Measurements from ENCODE around the gene CCDC28A. TPM values are rescaled to one million over a fixed set of nuclear protein-coding genes. Genes with fewer than 3 reads are reported as not detected.

The CCDC28A gene
- total RNA-seq, 1 donor from 2014 or later, result 14.0 TPM

DNA sequence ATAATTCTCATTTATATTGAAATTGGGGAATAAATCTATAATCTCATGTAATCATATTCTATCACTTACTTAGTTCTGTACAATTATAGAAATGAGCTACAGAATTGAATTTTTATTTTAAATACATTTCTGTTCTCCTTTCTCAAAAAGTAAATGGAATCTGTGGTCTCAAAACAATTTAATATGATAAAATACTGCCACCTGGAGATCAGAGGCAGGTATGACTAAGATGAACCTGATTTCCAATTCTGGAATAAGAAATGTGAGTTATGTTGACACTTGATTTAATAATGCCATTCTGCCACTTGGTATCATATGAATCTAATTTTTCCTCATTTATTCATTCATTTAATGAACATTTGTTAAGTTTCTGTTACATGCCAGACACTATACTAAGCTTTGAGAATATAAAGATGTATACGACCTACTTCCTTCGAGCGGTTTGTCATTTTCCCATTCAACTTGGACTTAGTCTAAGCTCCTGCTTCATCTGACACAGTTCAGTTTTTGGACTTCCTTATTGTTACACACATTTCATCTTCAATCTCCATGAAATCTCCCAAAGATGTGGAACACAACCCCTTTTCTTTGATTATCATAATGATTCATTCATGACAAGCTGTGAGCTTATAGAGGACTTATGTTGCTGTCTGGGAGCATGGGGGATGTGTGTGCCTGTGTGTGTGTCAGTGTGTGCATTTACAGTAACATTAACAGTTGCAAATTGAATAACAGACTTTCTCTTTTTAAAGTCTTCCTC is 7.5 kb upstream of the CCDC28A start:
- Mint-ChIP-seq H3K4me3 (no peak overlapping the region), H3K27ac (no peak overlapping the region), H3K9me3 (no peaks in the 10 kb centered on the region), H3K36me3 (ENCODE audit: low read depth) (no peaks in the 10 kb centered on the region), H3K27me3 (no peaks in the 10 kb centered on the region), H3K4me1 (peaks cover 10% of the 10 kb centered on the region)
- ATAC-seq (ENCODE audit: low read depth), result no peak
- intact Hi-C loops (cut with micrococcal nuclease), result loop anchor here (1.0 to 5.0 kb wide), 5 partner anchors 74 to 650 kb away; no protein-coding TSS in a partner anchor
- TF ChIP-seq, protein P1, sequence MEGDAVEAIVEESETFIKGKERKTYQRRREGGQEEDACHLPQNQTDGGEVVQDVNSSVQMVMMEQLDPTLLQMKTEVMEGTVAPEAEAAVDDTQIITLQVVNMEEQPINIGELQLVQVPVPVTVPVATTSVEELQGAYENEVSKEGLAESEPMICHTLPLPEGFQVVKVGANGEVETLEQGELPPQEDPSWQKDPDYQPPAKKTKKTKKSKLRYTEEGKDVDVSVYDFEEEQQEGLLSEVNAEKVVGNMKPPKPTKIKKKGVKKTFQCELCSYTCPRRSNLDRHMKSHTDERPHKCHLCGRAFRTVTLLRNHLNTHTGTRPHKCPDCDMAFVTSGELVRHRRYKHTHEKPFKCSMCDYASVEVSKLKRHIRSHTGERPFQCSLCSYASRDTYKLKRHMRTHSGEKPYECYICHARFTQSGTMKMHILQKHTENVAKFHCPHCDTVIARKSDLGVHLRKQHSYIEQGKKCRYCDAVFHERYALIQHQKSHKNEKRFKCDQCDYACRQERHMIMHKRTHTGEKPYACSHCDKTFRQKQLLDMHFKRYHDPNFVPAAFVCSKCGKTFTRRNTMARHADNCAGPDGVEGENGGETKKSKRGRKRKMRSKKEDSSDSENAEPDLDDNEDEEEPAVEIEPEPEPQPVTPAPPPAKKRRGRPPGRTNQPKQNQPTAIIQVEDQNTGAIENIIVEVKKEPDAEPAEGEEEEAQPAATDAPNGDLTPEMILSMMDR (IDR thresholded peaks at IDR 0.05), result peak; percentile 64
- CTCF ChIA-PET, result interaction anchor here (0.6 to 7.1 kb wide), 11 partner anchors 10 to 649 kb away, joined by 3 to 85 read pairs (median 3); no protein-coding TSS in a partner anchor
- POLR2A ChIA-PET, result no interaction called here
- no peak for DNase-seq

DNA sequence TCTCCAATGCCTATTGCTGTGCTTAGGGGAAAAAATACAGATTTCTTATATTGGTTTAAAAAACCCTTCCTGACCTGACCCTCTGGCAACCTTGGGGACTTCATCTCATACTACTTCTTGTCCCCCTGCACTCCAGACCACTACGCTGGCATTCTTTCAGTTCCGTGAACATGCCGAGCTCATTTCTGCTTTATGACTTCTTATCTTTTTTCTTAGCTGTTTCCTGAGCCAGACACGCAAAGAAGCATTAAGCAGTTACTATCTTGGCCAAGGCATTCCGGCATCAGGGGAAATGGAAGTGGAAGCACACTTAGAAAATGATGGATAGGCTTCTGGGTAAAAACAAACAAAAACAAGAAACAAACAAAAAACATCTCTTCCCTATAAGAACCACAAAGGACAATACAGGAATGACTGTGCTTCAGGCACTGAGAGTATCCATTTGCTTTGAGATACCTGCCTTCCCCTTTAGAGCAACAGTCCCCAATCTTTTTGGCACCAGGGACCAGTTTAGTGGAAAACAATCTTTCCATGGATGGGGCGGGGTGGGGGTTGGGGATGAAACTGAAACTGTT is 4.4 kb upstream of the CCDC28A start:
- H3K27ac Mint-ChIP-seq, result peak overlapping the region; percentile 46
- ATAC-seq (ENCODE audit: low read depth) (no peak), DNase-seq (no peak)
- H3K4me1 Mint-ChIP-seq, result peaks cover 26% of the 10 kb centered on the region
- ChIA-PET CTCF (interaction anchor here (0.7 to 2.1 kb wide), 6 partner anchors 77 to 653 kb away, joined by 3 to 11 read pairs (median 4); no protein-coding TSS in a partner anchor), POLR2A (no interaction called here)
- H3K27me3 Mint-ChIP-seq, result no peaks in the 10 kb centered on the region
- no peak overlapping the region for H3K4me3 Mint-ChIP-seq
- intact Hi-C loops (cut with micrococcal nuclease), result loop anchor here (5.0 kb wide), 1 partner anchor 252 kb away; no protein-coding TSS in a partner anchor
- TF ChIP-seq, protein P1 (IDR thresholded peaks at IDR 0.05), result no peak
- H3K9me3 Mint-ChIP-seq, result no peaks in the 10 kb centered on the region
- H3K36me3 Mint-ChIP-seq (ENCODE audit: low read depth), result peaks cover 10% of the 10 kb centered on the region

DNA sequence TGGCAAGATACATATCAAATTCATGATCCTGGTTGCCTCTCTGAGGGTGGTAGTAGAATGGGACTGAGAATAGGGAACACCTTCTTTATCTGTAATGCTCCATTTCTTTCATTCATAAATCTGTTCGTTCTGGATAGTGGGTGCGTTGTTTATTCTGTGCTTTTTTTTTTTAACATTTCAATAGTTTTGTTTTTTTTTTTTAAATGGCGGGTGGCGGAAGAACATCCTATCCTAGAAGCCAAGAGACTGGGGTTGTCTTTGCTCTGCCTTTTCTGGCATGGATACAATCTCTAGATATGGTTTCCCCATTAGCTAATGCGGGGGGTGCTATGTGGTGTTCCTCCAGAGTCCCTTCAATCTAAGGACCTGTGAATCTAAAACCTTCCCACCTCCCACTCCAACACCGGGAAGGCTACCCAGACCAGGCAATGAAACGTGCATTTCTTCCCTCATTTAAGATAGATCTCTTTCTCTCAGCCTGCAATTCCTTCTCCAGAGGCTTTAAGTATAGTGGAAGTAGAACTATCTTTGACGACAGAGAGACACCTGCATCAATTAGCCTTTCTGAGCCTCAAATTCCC is 883 bp upstream of the CCDC28A start:
- intact Hi-C loops (cut with micrococcal nuclease), result loop anchor here (1.0 to 5.0 kb wide), 8 partner anchors 216 to 665 kb away; partner anchors contain the start of genes ARFGEF3, CITED2, HEBP2 and HECA
- ATAC-seq (ENCODE audit: low read depth) (no peak), DNase-seq (no peak)
- Mint-ChIP-seq H3K27me3 (no peaks in the 10 kb centered on the region), H3K4me3 (peak overlapping the region; percentile 100), H3K36me3 (ENCODE audit: low read depth) (peaks cover 19% of the 10 kb centered on the region), H3K27ac (peak overlapping the region; percentile 100), H3K4me1 (peaks cover 28% of the 10 kb centered on the region), H3K9me3 (no peaks in the 10 kb centered on the region)
- POLR2A ChIA-PET, result interaction anchor here (0.5 to 1.7 kb wide), 9 partner anchors 81 to 602 kb away, joined by 3 to 19 read pairs (median 5); partner anchors contain the start of genes ABRACL, CITED2, HEBP2 and TXLNB
- TF ChIP-seq, protein P1 (IDR thresholded peaks at IDR 0.05), result no peak
- CTCF ChIA-PET, result interaction anchor here (1.0 to 2.0 kb wide), 4 partner anchors 80 to 657 kb away, joined by 3 to 6 read pairs (median 6); no protein-coding TSS in a partner anchor

DNA sequence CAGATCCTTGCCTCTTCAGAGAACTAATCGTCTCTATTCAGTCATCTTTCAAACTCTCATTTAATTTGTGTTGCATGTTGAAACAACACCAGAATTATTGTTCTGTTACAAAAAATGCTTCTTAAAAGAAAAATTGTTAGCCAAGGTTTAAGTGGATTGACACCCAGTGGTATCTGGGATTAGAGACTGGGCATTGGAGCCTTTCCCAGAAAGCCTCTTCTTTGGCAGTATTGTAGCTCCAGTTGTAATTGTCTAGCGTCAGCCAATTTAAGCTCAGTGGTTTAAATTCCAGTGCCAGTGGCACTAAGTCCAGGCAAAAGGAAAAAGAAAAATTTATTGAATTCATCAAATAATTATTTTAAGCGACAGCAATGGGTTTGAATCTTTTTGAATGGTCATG is 801 bp downstream of the CCDC28A start:
- intact Hi-C loops (cut with micrococcal nuclease), result loop anchor here (5.0 kb wide), 2 partner anchors 612 to 667 kb away; partner anchors contain the start of genes ARFGEF3 and PERP
- POLR2A ChIA-PET, result interaction anchor here (1.7 kb wide), 1 partner anchor 182 kb away, joined by 5 read pairs; no protein-coding TSS in a partner anchor
- Mint-ChIP-seq H3K9me3 (no peaks in the 10 kb centered on the region), H3K4me3 (peak overlapping the region; percentile 100), H3K27ac (peak overlapping the region; percentile 100), H3K4me1 (peaks cover 20% of the 10 kb centered on the region), H3K36me3 (ENCODE audit: low read depth) (peaks cover 33% of the 10 kb centered on the region), H3K27me3 (no peaks in the 10 kb centered on the region)
- DNase-seq, result no peak
- TF ChIP-seq, protein P1 (IDR thresholded peaks at IDR 0.05), result no peak
- no peak for ATAC-seq (ENCODE audit: low read depth)
- CTCF ChIA-PET, result no interaction called here
